SU-DHL-6 (cell line): ENCODE results near the gene PPP4R3A.

ENCODE experiments used
- EZH2phosphoT487 ChIP-seq: fragments of 200-600 bp; sonication (generic), shearing (Covaris generic); conservative IDR thresholded peaks from 2 replicates; pipeline ENCODE4 v1.6.1; 2018; ENCODE audit warnings: mild to moderate bottlenecking, antibody characterized with exemption, low read length, moderate library complexity, mixed read lengths
- TF ChIP-seq, protein P1 (sequence below): fragments of 200-600 bp; sonication (generic); IDR thresholded peaks from one replicate; pipeline ENCODE4 v1.5.1; 2017; ENCODE audit warnings: antibody characterized with exemption, mild to moderate bottlenecking, low read length, moderate library complexity; ENCODE audit not compliant: insufficient read depth, poor library complexity, severe bottlenecking

DNA sequence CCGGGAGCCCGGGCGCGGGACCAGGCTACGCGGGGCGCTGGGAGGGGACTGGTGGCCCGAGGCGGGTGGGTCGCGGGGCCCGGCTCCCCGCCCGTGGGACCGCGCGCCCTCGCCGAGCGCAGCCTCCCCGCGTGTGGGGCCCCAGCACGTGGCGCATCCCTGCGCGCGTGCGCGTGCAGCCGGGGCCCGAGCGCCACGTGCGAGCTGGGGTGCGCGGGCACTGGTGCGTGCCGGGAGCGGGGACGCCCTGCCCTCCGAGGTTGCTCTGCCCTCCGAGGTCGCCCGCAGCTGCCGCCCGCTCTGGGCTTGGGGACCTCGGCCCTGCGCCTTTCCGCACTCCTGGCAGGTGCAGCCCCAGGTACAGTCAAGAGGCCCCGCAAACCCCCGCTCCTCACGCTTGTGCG is 92.1 kb downstream of the PPP4R3A start:
- TF ChIP-seq, protein P1, sequence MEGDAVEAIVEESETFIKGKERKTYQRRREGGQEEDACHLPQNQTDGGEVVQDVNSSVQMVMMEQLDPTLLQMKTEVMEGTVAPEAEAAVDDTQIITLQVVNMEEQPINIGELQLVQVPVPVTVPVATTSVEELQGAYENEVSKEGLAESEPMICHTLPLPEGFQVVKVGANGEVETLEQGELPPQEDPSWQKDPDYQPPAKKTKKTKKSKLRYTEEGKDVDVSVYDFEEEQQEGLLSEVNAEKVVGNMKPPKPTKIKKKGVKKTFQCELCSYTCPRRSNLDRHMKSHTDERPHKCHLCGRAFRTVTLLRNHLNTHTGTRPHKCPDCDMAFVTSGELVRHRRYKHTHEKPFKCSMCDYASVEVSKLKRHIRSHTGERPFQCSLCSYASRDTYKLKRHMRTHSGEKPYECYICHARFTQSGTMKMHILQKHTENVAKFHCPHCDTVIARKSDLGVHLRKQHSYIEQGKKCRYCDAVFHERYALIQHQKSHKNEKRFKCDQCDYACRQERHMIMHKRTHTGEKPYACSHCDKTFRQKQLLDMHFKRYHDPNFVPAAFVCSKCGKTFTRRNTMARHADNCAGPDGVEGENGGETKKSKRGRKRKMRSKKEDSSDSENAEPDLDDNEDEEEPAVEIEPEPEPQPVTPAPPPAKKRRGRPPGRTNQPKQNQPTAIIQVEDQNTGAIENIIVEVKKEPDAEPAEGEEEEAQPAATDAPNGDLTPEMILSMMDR: no peak
- no peak for TF ChIP-seq EZH2phosphoT487
